Hippocampal formation (tissue), 2 donors: ENCODE measurements around the gene TRAIP.
"Not testable (repeated sequence)": the region's sequence is repeated elsewhere in the genome, so short reads cannot be mapped to it uniquely, and the experiment has no call there.

ENCODE experiments used
- DNase-seq, 2 donors: peaks; one replicate each; lab custom pipeline; 2025; lab: John Stamatoyannopoulos, UW

The TRAIP gene

GRCh38 chr3:49823131-49823530 lies 33.2 kb downstream of the TRAIP start:
- DNase-seq = not testable (repeated sequence)

DNA sequence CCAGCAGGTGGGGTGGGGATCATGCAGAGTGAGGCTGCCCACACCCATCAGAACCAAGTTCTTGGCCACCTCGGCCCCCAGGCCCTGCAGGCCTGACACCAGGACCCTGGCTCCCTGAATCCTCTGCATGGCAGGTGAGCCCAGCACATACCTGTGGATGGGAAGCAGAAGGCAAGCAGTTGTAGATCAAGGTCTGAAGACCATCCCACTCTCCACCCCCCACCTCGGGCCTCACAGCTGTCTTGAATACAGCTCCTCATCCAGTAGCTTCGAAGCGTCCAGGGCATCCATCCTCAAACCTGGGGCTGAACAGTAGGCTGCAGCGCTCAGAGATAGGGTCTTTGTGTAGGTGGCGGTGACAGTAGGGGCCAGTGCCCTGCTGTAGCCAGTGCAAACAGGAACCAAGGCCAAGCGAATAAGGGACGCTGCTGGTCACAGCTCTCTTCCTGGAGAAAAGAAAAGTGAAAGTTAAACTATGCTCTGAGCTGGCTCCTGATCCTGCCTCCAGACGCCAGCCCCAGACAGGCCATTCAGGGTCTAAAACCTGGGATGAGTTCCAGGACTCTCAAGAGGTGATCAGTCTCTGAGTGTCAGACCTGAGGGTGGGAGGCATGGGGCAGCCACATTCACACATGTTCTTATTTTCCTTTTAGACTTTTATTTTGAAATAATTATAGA lies 42.7 kb downstream of the TRAIP start, which contains the start of gene UBA7:
Gene UBA7 (minus strand): TSS at position 457 of the 678 bp plus-strand sequence. CDS start 166 bp downstream, at position 291.
- peak in 1 of 2 donors; percentile 60 for DNase-seq

GRCh38 chr3:49812916-49813496 lies 43.4 kb downstream of the TRAIP start:
- no peak for DNase-seq

- no peak for DNase-seq
These were observed 48.8 kb downstream of the TRAIP start for GRCh38 chr3:49807431-49808114.

DNA sequence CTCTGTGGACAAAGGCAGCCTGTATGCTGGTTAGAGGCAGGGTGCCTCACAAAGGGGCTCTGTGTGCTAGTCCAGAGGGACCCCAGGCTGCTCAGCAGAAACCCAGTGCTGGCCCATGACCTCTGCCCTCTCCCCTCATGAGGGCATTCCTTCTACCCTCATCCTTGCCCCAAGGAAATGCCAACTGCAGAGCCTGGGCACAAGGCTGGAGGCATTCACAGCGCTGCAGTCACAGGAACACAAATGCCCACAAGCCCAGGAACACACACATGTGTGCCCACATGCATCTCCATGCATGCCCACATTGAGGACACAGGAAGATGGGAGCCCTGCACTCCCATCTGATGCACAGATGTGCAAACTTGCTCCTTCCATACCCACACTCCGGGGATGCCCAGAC lies 49.5 kb downstream of the TRAIP start:
- no peak for DNase-seq

- DNase-seq = peak in 1 of 2 donors; percentile 33
These were observed 50.3 kb downstream of the TRAIP start for GRCh38 chr3:49805897-49806701.

DNA sequence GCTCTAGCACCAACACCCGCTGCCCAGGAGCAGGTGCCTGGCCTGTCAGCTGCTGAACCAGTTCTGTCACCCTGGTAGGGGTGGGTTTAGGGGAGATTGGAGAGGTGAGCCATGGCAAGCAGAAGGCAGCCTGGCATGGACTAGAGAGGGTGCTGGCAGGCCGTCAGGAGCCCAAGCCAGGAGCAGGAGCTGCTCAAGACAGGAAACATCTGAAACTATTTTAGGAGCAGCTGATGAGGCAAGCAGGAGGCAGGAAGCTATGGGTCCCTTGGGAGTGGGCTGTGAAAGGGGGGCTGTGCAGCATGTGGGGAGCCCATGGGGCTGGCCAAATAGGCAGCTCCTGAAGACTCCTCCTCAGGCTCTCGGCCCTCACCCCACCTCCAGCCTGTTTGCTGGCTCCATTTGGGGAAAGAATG lies 51.0 kb downstream of the TRAIP start:
- DNase-seq = peak in 1 of 2 donors; percentile 39

DNA sequence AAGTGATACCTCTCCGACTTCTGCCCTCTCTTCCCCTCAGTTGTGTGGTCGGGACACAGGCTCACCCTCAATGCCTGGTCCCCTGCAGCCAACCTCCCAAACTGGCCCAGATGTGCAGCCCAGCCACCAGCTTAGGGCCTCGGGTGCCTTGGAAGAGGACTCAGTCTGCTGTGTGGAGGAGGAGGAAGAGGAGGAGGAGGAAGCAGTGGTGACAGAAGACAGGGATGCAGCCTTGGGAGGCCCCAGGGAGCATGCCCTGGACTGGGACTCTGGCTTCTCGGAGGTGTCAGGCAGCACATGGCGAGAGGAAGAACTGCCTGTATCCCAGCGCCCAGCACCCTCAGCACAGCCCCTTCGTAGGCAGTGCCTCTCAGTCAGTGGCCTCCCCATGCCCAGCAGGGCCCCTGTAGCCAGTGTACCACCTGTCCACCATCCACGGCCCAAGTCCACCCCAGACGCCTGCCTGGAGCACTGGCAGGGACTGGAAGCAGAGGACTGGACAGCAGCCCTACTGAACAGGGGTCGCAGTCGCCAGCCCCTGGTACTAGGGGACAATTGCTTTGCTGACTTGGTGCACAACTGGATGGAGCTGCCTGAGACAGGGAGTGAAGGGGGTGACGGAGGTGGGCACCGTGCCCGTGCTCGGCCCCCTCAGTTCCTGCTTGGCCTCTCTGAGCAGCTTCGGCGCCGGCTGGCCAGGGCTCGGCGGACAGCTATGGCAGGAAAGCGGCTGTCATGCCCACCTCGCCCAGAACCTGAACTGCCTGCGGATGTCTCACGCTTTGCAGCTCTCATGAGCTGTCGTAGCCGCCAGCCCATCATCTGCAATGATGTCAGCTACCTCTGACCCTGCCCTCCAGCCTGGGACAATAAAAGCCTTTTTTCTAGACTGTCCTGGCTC lies 52.0 kb downstream of the TRAIP start:
- no peak for DNase-seq

- no peak for DNase-seq
These were observed 52.8 kb downstream of the TRAIP start for GRCh38 chr3:49803465-49804140.

- DNase-seq = peak; percentile 78 to 87
These were observed 53.5 kb downstream of the TRAIP start, which contains the start of gene INKA1 for GRCh38 chr3:49802719-49803464. Gene INKA1 (plus strand): TSS chr3:49803261. CDS start chr3:49803393, 132 bp downstream.

GRCh38 chr3:49801160-49801559 lies 55.2 kb downstream of the TRAIP start:
- no peak for DNase-seq

DNA sequence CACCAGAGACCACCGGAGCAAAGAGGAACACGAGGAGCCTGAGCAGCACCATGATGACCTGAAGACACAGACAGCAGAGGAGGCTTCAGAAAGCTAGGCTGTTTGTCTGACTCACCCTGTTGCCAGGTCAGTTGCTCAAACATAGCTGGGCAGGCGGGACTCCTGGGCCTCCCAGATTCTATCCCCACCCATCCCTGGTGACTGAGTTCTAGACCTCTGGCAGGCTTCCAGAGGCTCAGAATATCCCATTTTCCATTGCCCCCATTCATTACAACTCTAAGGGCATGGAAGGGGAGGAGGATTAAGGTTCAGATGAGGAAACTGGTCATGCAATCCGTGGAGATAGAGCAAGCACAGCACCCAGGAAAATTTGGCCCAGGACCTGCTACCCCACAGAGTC lies 56.6 kb downstream of the TRAIP start, which contains the start of gene CDHR4:
Gene CDHR4 (minus strand): TSS at position 113 of the 400 bp plus-strand sequence. CDS start 61 bp downstream, at position 52.
- DNase-seq = no peak

DNA sequence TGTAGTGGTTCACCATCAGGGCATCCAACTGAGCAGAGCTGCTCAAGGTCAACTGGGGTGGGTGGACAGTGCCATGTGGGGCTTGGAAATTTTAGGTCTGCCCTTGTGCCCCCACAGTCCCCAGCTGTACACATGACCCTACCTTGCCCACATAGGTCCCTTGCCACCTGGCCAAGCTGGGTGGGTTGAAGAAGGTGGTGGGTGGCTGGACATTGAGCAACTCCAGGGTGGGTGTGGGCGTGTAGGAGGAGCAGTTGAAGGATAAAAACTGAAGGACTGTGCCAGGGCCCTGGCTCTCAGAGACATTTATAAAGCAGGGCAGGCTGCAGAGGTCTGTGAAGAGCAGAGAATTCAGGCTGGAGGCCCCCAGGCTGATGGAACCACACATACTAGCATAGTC lies 57.3 kb downstream of the TRAIP start:
- DNase-seq = no peak

DNA sequence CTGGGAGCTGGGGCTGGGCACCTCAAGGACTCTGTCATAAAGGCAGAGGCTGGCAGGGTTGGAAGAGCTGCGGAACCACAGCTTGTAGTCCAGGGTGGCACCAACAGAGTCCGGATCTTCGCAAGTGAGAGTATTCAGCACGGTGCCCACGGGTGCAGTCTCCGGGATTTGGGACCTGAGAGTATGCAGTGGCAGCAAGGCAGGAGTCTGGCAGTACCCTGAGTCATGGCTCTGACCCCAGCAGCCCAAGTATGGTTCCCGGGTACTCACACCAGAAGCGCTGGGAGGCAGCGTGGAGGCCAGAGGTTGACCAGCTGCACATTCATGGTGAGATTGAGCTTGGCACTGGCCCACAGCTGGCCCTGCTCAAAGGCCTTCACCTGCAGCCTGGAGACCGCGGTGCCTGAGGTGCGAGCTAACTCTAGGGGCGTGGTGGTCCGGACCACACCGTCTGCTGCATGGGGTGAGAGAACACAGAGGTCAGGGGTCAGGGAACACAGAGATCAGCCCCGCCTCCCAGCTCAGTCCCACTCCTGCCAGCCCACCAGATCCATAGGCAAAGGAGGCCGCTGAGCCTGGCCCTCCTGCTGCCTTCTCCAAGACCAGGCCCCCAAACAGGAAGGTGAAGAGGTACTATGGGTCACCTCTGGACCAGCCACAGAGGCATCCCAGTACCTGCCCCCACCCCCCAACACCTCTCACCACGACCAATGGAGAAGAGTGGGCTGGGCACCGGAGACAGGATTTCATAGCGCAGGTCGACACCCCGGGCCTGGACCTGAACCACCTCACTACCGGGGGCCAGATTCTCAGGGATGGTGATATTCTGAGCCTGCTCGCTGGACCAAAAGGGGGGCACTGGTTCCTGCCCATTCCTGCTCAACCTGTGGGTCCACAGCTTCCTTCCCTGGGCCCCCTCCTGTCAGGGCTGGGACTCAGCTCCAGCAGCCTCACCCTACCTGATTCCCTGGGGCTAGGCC lies 61.1 kb downstream of the TRAIP start:
- DNase-seq = no peak

DNA sequence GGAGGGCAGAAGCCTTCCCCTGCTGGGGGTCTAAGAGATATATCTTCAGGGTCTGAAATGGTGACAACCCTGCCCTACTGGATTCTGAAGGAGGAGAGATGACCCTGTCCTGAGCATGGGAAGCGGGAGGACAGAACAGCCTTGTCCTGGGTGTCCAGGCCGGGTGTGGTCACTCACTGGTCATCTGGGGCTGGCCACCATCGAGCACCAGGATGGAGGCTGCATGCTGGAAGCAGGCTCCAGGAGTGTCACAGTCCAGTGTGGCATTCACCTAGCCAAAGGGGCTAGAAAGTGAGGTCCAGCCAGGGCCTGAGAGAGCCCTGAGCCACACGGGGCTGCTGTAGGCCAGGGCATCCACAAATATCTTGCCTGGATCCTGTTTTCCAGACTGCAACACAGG lies 61.9 kb downstream of the TRAIP start:
- no peak for DNase-seq

GRCh38 chr3:49793486-49794085 lies 62.8 kb downstream of the TRAIP start:
- DNase-seq = no peak

- no peak for DNase-seq
These were observed 63.8 kb downstream of the TRAIP start for GRCh38 chr3:49792371-49793150.
